HEK293 (cell line): ENCODE data around the gene ECM1.

Experiments used
- CTCF ChIA-PET: fragments of 350-600 bp; formaldehyde crosslinking; extraction: SDS; loops from one replicate; lab custom pipeline; 2021; ENCODE audit warnings: antibody characterized with exemption; lab: Yijun Ruan, JAX
- POLR2A ChIA-PET: fragments of 300-600 bp; formaldehyde crosslinking; extraction: SDS; loops from one replicate; lab custom pipeline; 2020; ENCODE audit warnings: antibody characterized with exemption, inconsistent platforms; lab: Yijun Ruan, JAX
- H3K27ac ChIP-seq: fragments of 200-500 bp; sonication (Bioruptor generic); 2 replicates; pipeline ENCODE4 v1.5.1; 2014; ENCODE audit warnings: low read depth, low read length, control low read depth, inconsistent platforms; ENCODE audit errors: extremely low read depth
- H3K36me3 ChIP-seq, 2 experiments: fragments of 200-500 bp in 1 of 2; sonication (Bioruptor generic) in 1 of 2; 1 replicate in 1 of 2; 2 replicates in 1 of 2; pipeline ENCODE4 v1.5.1; 2014 to 2017; ENCODE audit warnings: inconsistent platforms in 2 of 2, low read length in 2 of 2; ENCODE audit not compliant: control insufficient read depth in 2 of 2, insufficient read depth in 1 of 2
- H3K4me1 ChIP-seq: fragments of 200-500 bp; sonication (Bioruptor generic); 2 replicates; pipeline ENCODE4 v1.5.1; 2014; ENCODE audit warnings: mild to moderate bottlenecking, low read length, inconsistent platforms; ENCODE audit not compliant: control insufficient read depth, insufficient read depth
- H3K4me3 ChIP-seq: 2 replicates; pipeline ENCODE4 v1.5.1; 2011; ENCODE audit warnings: low read depth, mild to moderate bottlenecking, control low read depth, low read length, moderate library complexity
- H3K9me3 ChIP-seq: fragments of 200-500 bp; sonication (Bioruptor generic); 2 replicates; pipeline ENCODE4 v1.5.1; 2014; ENCODE audit warnings: low read depth, low read length, inconsistent platforms; ENCODE audit not compliant: control insufficient read depth, insufficient read depth
- EGR2 ChIP-seq: fragments of 450-650 bp; formaldehyde crosslinking; IDR thresholded peaks from 2 replicates; pipeline ENCODE4 v1.5.1; 2016; ENCODE audit warnings: low read depth, missing biosample characterization, missing genetic modification characterization
- GLIS2 ChIP-seq: fragments of 450-650 bp; formaldehyde crosslinking; IDR thresholded peaks from 2 replicates; pipeline ENCODE4 v1.5.1; 2016; ENCODE audit warnings: missing biosample characterization, missing genetic modification characterization
- KLF9 ChIP-seq: fragments of 450-650 bp; formaldehyde crosslinking; IDR thresholded peaks from 2 replicates; pipeline ENCODE4 v1.5.1; 2016; ENCODE audit warnings: missing biosample characterization, missing genetic modification characterization, low read depth
- MEIS1 ChIP-seq: sonication (generic); formaldehyde crosslinking; IDR thresholded peaks from 2 replicates; pipeline ENCODE4 v1.8.1; 2022; ENCODE audit warnings: missing genetic modification reagents, mild to moderate bottlenecking, borderline replicate concordance
- OSR2 ChIP-seq: fragments of 450-650 bp; formaldehyde crosslinking; IDR thresholded peaks from 2 replicates; pipeline ENCODE4 v1.5.1; 2016; ENCODE audit warnings: missing biosample characterization, missing genetic modification characterization
- RBAK ChIP-seq: fragments of 450-650 bp; formaldehyde crosslinking; IDR thresholded peaks from 2 replicates; pipeline ENCODE4 v1.5.1; 2016; ENCODE audit warnings: missing biosample characterization, missing genetic modification characterization
- SP2 ChIP-seq: fragments of 450-650 bp; formaldehyde crosslinking; IDR thresholded peaks from 2 replicates; pipeline ENCODE4 v1.5.1; 2016; ENCODE audit warnings: missing biosample characterization, missing genetic modification characterization
- SP7 ChIP-seq: fragments of 450-650 bp; formaldehyde crosslinking; IDR thresholded peaks from 2 replicates; pipeline ENCODE4 v1.5.1; 2016; ENCODE audit warnings: missing biosample characterization, missing genetic modification characterization
- ZBTB17 ChIP-seq: fragments of 450-650 bp; formaldehyde crosslinking; IDR thresholded peaks from 2 replicates; pipeline ENCODE4 v1.5.1; 2016; ENCODE audit warnings: missing biosample characterization, missing genetic modification characterization
- ZBTB21 ChIP-seq: fragments of 450-650 bp; formaldehyde crosslinking; IDR thresholded peaks from 2 replicates; pipeline ENCODE4 v1.5.1; 2017; ENCODE audit warnings: missing biosample characterization, missing genetic modification characterization
- ZBTB8A ChIP-seq: fragments of 450-650 bp; formaldehyde crosslinking; IDR thresholded peaks from 2 replicates; pipeline ENCODE4 v1.5.1; 2016; ENCODE audit warnings: missing biosample characterization, missing genetic modification characterization
- ZFHX2 ChIP-seq: fragments of 450-650 bp; formaldehyde crosslinking; conservative IDR thresholded peaks from 2 replicates; pipeline ENCODE4 v1.5.1; 2016; ENCODE audit warnings: missing biosample characterization, missing genetic modification characterization
- ZIC2 ChIP-seq: fragments of 450-650 bp; formaldehyde crosslinking; IDR thresholded peaks from 2 replicates; pipeline ENCODE4 v1.5.1; 2016; ENCODE audit warnings: missing biosample characterization, missing genetic modification characterization
- ZNF155 ChIP-seq: fragments of 450-650 bp; formaldehyde crosslinking; IDR thresholded peaks from 2 replicates; pipeline ENCODE4 v1.5.1; 2016; ENCODE audit warnings: missing biosample characterization, missing genetic modification characterization
- ZNF24 ChIP-seq: fragments of 450-650 bp; formaldehyde crosslinking; IDR thresholded peaks from 2 replicates; pipeline ENCODE4 v1.5.1; 2016; ENCODE audit warnings: missing biosample characterization, missing genetic modification characterization
- ZNF341 ChIP-seq: fragments of 450-650 bp; formaldehyde crosslinking; IDR thresholded peaks from 2 replicates; pipeline ENCODE4; 2016; ENCODE audit warnings: low read depth, missing biosample characterization, missing genetic modification characterization
- ZNF366 ChIP-seq: fragments of 450-650 bp; formaldehyde crosslinking; conservative IDR thresholded peaks from 2 replicates; pipeline ENCODE4 v1.5.1; 2016; ENCODE audit warnings: missing biosample characterization, missing genetic modification characterization
- ZNF394 ChIP-seq: fragments of 450-650 bp; formaldehyde crosslinking; IDR thresholded peaks from 2 replicates; pipeline ENCODE4 v1.5.1; 2016; ENCODE audit warnings: missing biosample characterization, missing genetic modification characterization, mild to moderate bottlenecking, moderate library complexity, borderline replicate concordance
- ZNF600 ChIP-seq: fragments of 450-650 bp; formaldehyde crosslinking; IDR thresholded peaks from 2 replicates; pipeline ENCODE4 v1.5.1; 2016; ENCODE audit warnings: missing biosample characterization, missing genetic modification characterization
- ZNF654 ChIP-seq: fragments of 450-650 bp; formaldehyde crosslinking; IDR thresholded peaks from 2 replicates; pipeline ENCODE4 v1.5.1; 2016; ENCODE audit warnings: low read depth, missing biosample characterization, missing genetic modification characterization
- ZNF677 ChIP-seq: fragments of 450-650 bp; IDR thresholded peaks from 2 replicates; pipeline ENCODE4 v1.5.0; 2018; ENCODE audit warnings: missing biosample characterization, mild to moderate bottlenecking, missing genetic modification characterization, moderate library complexity
- ZNF707 ChIP-seq: fragments of 450-650 bp; formaldehyde crosslinking; IDR thresholded peaks from 2 replicates; pipeline ENCODE4 v1.5.1; 2016; ENCODE audit warnings: missing biosample characterization, missing genetic modification characterization
- ZNF791 ChIP-seq: fragments of 450-650 bp; formaldehyde crosslinking; IDR thresholded peaks from 2 replicates; pipeline ENCODE4 v1.5.1; 2016; ENCODE audit warnings: missing biosample characterization, missing genetic modification characterization
- ZXDB ChIP-seq: fragments of 450-650 bp; formaldehyde crosslinking; IDR thresholded peaks from 2 replicates; pipeline ENCODE4 v1.5.1; 2016; ENCODE audit warnings: missing biosample characterization, missing genetic modification characterization
- TF ChIP-seq, protein P1 (sequence below): fragments of 450-650 bp; formaldehyde crosslinking; IDR thresholded peaks from 2 replicates; pipeline ENCODE4 v1.5.1; 2016; ENCODE audit warnings: missing biosample characterization, missing genetic modification characterization
- TF ChIP-seq, protein P2 (sequence below): fragments of 450-650 bp; formaldehyde crosslinking; IDR thresholded peaks from 2 replicates; pipeline ENCODE4 v1.5.1; 2016; ENCODE audit warnings: missing biosample characterization, missing genetic modification characterization
- TF ChIP-seq, protein P3 (sequence below): fragments of 450-650 bp; formaldehyde crosslinking; IDR thresholded peaks from 2 replicates; pipeline ENCODE4 v1.5.1; 2017; ENCODE audit warnings: missing biosample characterization, missing genetic modification characterization

ECM1 gene

DNA sequence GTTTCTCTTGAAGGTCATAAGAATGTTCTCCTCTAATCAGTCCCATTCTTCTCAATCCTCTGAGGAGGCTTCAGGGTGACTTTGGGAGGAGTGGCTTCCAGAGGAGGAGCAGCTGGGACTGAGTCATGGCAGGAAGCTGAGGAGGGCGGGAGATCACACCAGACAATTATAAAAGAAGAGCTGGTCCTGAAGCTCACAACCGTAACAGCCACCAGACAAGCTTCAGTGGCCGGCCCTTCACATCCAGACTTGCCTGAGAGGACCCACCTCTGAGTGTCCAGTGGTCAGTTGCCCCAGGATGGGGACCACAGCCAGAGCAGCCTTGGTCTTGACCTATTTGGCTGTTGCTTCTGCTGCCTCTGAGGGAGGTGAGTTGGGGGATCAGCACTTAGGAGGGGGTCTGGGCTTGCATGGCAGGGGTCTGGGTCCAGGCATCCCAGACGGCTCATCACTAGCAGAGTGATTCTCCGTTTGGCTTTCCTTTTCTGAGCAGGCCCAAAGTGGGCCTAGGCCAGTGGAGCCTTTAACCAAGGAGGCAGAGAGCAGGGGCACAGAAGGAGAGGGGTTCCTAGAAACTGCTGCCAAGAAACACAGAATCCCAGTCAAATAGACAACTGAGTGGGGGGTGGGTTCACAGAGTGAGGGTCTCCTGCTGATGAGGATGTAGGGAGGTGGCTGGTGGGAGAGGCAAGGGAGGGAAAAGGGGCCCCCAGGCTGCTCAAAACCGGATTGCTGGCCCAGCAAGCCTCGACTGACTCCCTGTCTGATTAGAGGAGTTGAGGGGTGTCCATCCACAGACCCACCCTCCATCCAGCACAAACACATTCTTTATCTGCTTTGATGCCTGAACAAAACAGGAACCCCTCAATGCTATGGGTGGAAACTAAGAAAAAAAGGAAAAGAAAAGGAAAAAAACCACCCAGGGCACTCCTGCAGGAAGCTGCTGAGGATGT, at the start of gene ECM1:
Gene ECM1, plus strand, starts transcription at position 198 of the 953 bp plus-strand sequence. Its CDS starts 101 bp downstream, at position 299.
- CTCF ChIA-PET, result interaction anchor here (1.8 kb wide), 1 partner anchor 25 kb away, joined by 8 read pairs; no protein-coding TSS in a partner anchor
- no peak within 1 kb of the TSS for H3K27ac ChIP-seq

DNA sequence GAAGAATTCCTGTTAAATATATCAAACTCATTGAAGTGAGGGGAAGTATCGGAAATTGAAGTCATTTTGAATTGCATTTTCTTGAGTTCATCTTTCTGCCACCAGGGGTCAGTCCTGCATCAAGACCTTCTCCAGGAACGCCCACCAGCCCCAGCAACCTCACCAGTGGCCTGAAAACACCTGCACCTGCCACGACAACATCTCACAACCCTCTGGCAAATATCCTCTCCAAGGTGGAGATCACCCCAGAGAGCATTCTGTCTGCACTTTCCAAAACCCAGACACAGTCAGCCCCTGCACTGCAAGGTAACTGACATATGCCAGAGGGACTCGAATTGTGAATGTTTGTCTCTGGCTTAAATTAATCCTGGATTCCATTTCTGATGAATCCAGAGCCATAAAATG, 43.5 kb upstream of the ECM1 start:
- Histone ChIP-seq H3K4me1 (no peaks in the 10 kb centered on the region), H3K36me3 (peaks cover 55 to 58% of the 10 kb centered on the region in 2 experiments; a peak in 2 of 3 replicates), H3K9me3 (no peaks in the 10 kb centered on the region), H3K27ac (no peak overlapping the region), H3K4me3 (no peak overlapping the region)
- ChIA-PET POLR2A (no interaction called here), CTCF (interaction anchor here (0.6 to 3.2 kb wide), 6 partner anchors 12 to 1450 kb away, joined by 3 to 15 read pairs (median 4); no protein-coding TSS in a partner anchor)
- TF ChIP-seq EGR2 (tag by site-specific recombination) (peak; percentile 34; the same call in 1 of the 2 replicates), ZFHX2 (tag by site-specific recombination) (peak; percentile 57; the same call in 1 of the 2 replicates), ZBTB21 (tag by site-specific recombination) (no peak), ZNF707 (tag by site-specific recombination) (no peak), ZNF654 (peak; percentile 68), KLF9 (tag by site-specific recombination) (peak; percentile 53; the same call in 1 of the 2 replicates), ZNF600 (tag by site-specific recombination) (no peak), ZNF24 (tag by site-specific recombination) (no peak), ZNF791 (tag by site-specific recombination) (no peak), ZBTB8A (no peak)
- TF ChIP-seq, protein P1, sequence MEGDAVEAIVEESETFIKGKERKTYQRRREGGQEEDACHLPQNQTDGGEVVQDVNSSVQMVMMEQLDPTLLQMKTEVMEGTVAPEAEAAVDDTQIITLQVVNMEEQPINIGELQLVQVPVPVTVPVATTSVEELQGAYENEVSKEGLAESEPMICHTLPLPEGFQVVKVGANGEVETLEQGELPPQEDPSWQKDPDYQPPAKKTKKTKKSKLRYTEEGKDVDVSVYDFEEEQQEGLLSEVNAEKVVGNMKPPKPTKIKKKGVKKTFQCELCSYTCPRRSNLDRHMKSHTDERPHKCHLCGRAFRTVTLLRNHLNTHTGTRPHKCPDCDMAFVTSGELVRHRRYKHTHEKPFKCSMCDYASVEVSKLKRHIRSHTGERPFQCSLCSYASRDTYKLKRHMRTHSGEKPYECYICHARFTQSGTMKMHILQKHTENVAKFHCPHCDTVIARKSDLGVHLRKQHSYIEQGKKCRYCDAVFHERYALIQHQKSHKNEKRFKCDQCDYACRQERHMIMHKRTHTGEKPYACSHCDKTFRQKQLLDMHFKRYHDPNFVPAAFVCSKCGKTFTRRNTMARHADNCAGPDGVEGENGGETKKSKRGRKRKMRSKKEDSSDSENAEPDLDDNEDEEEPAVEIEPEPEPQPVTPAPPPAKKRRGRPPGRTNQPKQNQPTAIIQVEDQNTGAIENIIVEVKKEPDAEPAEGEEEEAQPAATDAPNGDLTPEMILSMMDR, result peak; percentile 51; the same call in 1 of the 2 replicates
- TF ChIP-seq, protein P2, sequence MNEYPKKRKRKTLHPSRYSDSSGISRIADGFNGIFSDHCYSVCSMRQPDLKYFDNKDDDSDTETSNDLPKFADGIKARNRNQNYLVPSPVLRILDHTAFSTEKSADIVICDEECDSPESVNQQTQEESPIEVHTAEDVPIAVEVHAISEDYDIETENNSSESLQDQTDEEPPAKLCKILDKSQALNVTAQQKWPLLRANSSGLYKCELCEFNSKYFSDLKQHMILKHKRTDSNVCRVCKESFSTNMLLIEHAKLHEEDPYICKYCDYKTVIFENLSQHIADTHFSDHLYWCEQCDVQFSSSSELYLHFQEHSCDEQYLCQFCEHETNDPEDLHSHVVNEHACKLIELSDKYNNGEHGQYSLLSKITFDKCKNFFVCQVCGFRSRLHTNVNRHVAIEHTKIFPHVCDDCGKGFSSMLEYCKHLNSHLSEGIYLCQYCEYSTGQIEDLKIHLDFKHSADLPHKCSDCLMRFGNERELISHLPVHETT, result no peak

More for the DNA sequence above, at the start of gene ECM1:
- Histone ChIP-seq H3K9me3 (no peaks in the 10 kb centered on the region), H3K4me3 (no peak within 1 kb of the TSS), H3K4me1 (no peaks in the 10 kb centered on the region), H3K36me3 (peaks cover 10 to 61% of the 10 kb centered on the region in 2 experiments; a peak in 2 of 3 replicates)
- TF ChIP-seq ZNF394 (tag by site-specific recombination), result peak; percentile 94
- peak; percentile 82 for TF ChIP-seq ZNF341
- TF ChIP-seq RBAK (tag by site-specific recombination), result no peak
- TF ChIP-seq OSR2 (tag by site-specific recombination), result peak; percentile 43; the same call in 1 of the 2 replicates
- TF ChIP-seq ZBTB17, result peak; percentile 44; the same call in 1 of the 2 replicates
- TF ChIP-seq ZNF600 (tag by site-specific recombination), result peak; percentile 53; the same call in 1 of the 2 replicates
- 0 out of 2 replicates have a peak, but pooled peaks have one; percentile 23 for TF ChIP-seq GLIS2
- no peak for TF ChIP-seq MEIS1 (CRISPR knock-in tag)
- 0 out of 2 replicates have a peak, but pooled peaks have one; percentile 40 for TF ChIP-seq SP7 (tag by site-specific recombination)
- TF ChIP-seq ZNF366, result peak; percentile 33; the same call in 1 of the 2 replicates
- TF ChIP-seq, protein P3, sequence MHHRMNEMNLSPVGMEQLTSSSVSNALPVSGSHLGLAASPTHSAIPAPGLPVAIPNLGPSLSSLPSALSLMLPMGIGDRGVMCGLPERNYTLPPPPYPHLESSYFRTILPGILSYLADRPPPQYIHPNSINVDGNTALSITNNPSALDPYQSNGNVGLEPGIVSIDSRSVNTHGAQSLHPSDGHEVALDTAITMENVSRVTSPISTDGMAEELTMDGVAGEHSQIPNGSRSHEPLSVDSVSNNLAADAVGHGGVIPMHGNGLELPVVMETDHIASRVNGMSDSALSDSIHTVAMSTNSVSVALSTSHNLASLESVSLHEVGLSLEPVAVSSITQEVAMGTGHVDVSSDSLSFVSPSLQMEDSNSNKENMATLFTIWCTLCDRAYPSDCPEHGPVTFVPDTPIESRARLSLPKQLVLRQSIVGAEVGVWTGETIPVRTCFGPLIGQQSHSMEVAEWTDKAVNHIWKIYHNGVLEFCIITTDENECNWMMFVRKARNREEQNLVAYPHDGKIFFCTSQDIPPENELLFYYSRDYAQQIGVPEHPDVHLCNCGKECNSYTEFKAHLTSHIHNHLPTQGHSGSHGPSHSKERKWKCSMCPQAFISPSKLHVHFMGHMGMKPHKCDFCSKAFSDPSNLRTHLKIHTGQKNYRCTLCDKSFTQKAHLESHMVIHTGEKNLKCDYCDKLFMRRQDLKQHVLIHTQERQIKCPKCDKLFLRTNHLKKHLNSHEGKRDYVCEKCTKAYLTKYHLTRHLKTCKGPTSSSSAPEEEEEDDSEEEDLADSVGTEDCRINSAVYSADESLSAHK (tag by site-specific recombination), result peak; percentile 99
- no peak for TF ChIP-seq ZXDB (tag by site-specific recombination)
- 0 out of 2 replicates have a peak, but pooled peaks have one; percentile 11 for TF ChIP-seq KLF9 (tag by site-specific recombination)
- 0 out of 2 replicates have a peak, but pooled peaks have one; percentile 18 for TF ChIP-seq ZIC2
- no peak for TF ChIP-seq ZNF155 (tag by site-specific recombination)
- TF ChIP-seq SP2 (tag by site-specific recombination), result peak; percentile 17; the same call in 1 of the 2 replicates
- TF ChIP-seq ZNF677 (tag by site-specific recombination), result no peak
- POLR2A ChIA-PET, result no interaction called here
